ENCODE results near the gene HES4. TPM values are rescaled to one million over a fixed set of nuclear protein-coding genes. Genes with fewer than 3 reads are reported as not detected.

HES4 gene
- total RNA-seq, 3 donors from 2014 or later (not counting 1 experiment from before 2014, with no cell fraction given) = 15.4 to 35.5 (median 28.9) TPM

DNA sequence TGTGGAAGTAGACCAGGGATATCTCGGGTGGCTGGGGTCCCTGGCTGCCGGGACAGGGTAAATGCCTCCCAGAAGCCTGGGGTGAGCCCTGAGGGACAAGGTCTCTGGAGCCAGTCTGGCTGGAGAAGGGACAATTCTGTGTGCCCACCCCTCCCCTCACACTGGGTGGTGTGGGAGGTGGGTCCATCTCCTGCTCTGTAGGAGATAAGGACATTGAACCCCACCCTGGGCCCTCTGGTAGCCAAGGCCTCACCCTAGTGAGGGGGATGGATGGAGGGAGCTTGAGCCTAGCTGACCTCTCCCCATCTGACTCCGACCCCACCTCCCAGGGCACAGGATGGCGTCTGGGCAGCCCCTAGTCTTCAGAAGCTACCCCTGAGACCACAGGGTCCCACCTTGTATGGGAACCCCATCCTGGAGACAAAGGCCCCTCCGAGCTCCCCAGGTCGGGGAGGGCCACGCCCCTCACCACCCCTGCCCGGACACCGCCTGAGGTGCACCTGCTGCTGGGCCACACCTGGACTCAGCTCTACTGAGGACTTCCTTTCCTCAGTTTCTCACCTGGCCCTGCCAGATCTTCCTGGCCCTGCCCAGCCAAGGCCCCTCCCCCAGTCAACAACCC lies 24.4 kb upstream of the HES4 start:
- Histone ChIP-seq H3K27me3 (ENCODE audit: control insufficient read depth, insufficient read depth, low read length) (peaks cover 11% of the 10 kb centered on the region), H3K27ac (ENCODE audit: low read length) (no peak overlapping the region), H3K9me3 (ENCODE audit: control insufficient read depth, insufficient read depth, low read length) (no peaks in the 10 kb centered on the region), H3K4me3 (ENCODE audit: low read length) (no peak overlapping the region), H3K36me3 (ENCODE audit: control insufficient read depth, insufficient read depth, low read length) (no peaks in the 10 kb centered on the region), H3K4me1 (ENCODE audit: control insufficient read depth, insufficient read depth, low read length) (peaks cover 16% of the 10 kb centered on the region)
- Mint-ChIP-seq H3K27me3 (ENCODE audit: low read depth in 2 of 2) (peaks cover 0 to 9% of the 10 kb centered on the region in 2 donors), H3K4me3 (no peak overlapping the region), H3K9me3 (no peaks in the 10 kb centered on the region), H3K27ac (no peak overlapping the region), H3K4me1 (peaks cover 0 to 14% of the 10 kb centered on the region in 2 donors), H3K36me3 (no peaks in the 10 kb centered on the region)
- intact Hi-C loops (cut with micrococcal nuclease) = no loop called here
- ATAC-seq (no peak), DNase-seq (no peak)
- WGBS (ENCODE audit: insufficient coverage) = 89% methylated on average over 8 of the region's 9 CpGs
- TF ChIP-seq, protein P1, sequence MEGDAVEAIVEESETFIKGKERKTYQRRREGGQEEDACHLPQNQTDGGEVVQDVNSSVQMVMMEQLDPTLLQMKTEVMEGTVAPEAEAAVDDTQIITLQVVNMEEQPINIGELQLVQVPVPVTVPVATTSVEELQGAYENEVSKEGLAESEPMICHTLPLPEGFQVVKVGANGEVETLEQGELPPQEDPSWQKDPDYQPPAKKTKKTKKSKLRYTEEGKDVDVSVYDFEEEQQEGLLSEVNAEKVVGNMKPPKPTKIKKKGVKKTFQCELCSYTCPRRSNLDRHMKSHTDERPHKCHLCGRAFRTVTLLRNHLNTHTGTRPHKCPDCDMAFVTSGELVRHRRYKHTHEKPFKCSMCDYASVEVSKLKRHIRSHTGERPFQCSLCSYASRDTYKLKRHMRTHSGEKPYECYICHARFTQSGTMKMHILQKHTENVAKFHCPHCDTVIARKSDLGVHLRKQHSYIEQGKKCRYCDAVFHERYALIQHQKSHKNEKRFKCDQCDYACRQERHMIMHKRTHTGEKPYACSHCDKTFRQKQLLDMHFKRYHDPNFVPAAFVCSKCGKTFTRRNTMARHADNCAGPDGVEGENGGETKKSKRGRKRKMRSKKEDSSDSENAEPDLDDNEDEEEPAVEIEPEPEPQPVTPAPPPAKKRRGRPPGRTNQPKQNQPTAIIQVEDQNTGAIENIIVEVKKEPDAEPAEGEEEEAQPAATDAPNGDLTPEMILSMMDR (IDR thresholded peaks at IDR 0.05) = no peak

DNA sequence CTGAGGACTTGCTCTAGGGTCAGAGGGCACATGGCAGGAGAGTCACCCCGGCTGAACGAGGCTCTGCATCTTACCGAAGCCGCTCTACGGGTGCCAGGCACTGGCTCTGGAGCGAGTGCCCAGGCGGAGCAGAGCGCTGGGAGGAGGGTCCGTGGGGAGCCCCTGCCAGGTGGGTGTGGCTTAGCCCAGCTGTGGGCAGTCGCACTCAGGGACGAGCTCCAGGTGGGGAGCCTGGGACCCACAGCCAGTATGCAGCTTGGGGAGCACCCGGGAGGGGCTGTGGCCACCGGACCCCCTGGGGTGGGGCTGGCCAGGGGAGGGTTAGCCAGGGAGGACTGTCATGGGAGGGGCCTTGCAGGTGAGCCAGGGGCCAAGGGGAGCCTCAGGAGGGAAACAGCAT lies 23.8 kb upstream of the HES4 start:
- H3K4me1 ChIP-seq (ENCODE audit: control insufficient read depth, insufficient read depth, low read length) = peaks cover 22% of the 10 kb centered on the region
- H3K27me3 ChIP-seq (ENCODE audit: control insufficient read depth, insufficient read depth, low read length) = peaks cover 11% of the 10 kb centered on the region
- Mint-ChIP-seq H3K4me3 (no peak overlapping the region), H3K36me3 (no peaks in the 10 kb centered on the region), H3K27me3 (ENCODE audit: low read depth in 2 of 2) (peaks cover 0 to 9% of the 10 kb centered on the region in 2 donors), H3K27ac (no peak overlapping the region), H3K4me1 (peaks cover 0 to 14% of the 10 kb centered on the region in 2 donors), H3K9me3 (no peaks in the 10 kb centered on the region)
- H3K4me3 ChIP-seq (ENCODE audit: low read length) = no peak overlapping the region
- H3K36me3 ChIP-seq (ENCODE audit: control insufficient read depth, insufficient read depth, low read length) = no peaks in the 10 kb centered on the region
- no peak for DNase-seq
- no peak overlapping the region for H3K27ac ChIP-seq (ENCODE audit: low read length)
- H3K9me3 ChIP-seq (ENCODE audit: control insufficient read depth, insufficient read depth, low read length) = no peaks in the 10 kb centered on the region
- 76% methylated on average over 13 of the region's 13 CpGs for WGBS (ENCODE audit: insufficient coverage)
- ATAC-seq = no peak
- TF ChIP-seq, protein P1 (IDR thresholded peaks at IDR 0.05) = no peak
- intact Hi-C loops (cut with micrococcal nuclease) = no loop called here

DNA sequence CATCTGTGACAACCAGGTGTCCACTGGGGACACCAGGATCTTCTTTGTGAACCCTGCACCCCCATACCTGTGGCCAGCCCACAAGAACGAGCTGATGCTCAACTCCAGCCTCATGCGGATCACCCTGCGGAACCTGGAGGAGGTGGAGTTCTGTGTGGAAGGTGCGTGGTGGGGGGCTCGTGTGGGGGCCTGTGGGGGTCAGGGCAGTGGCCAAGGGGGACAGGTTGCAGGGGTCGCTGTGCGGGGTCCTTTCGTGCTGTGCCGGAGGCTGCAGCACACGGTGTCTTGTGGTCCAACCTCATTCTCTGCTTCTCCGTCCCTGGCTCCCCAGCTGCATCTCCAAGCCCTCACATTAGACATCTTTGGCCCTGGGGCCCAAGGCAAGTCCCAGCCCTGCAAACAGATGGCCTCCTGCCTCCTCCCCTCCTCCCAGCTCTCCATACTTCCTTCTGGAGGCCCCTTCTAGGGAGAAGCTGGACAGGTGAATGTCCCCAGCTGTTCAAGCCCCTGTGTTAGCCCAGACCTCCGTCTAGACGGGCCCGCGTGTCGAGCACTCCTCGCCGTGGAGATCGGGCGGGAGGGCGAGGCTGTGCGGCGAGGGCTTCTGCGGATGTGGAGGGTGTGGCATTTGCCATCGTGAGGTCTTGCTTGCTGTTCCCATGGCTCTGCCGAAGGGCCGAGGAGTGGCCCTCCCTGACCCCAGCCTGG lies 22.6 kb upstream of the HES4 start:
- intact Hi-C loops (cut with micrococcal nuclease) = no loop called here
- no peaks in the 10 kb centered on the region for H3K36me3 Mint-ChIP-seq
- TF ChIP-seq, protein P1 (IDR thresholded peaks at IDR 0.05) = no peak
- Histone ChIP-seq H3K4me1 (ENCODE audit: control insufficient read depth, insufficient read depth, low read length) (peaks cover 24% of the 10 kb centered on the region), H3K27me3 (ENCODE audit: control insufficient read depth, insufficient read depth, low read length) (peaks cover 11% of the 10 kb centered on the region), H3K27ac (ENCODE audit: low read length) (no peak overlapping the region), H3K4me3 (ENCODE audit: low read length) (no peak overlapping the region), H3K36me3 (ENCODE audit: control insufficient read depth, insufficient read depth, low read length) (no peaks in the 10 kb centered on the region), H3K9me3 (ENCODE audit: control insufficient read depth, insufficient read depth, low read length) (no peaks in the 10 kb centered on the region)
- no peak overlapping the region for H3K4me3 Mint-ChIP-seq
- WGBS (ENCODE audit: insufficient coverage) = 65% methylated on average over 27 of the region's 27 CpGs
- peaks cover 0 to 14% of the 10 kb centered on the region in 2 donors for H3K4me1 Mint-ChIP-seq
- no peak overlapping the region for H3K27ac Mint-ChIP-seq
- DNase-seq (no peak), ATAC-seq (no peak)
- H3K9me3 Mint-ChIP-seq = no peaks in the 10 kb centered on the region
- H3K27me3 Mint-ChIP-seq (ENCODE audit: low read depth in 2 of 2) = peaks cover 0 to 9% of the 10 kb centered on the region in 2 donors

All from natural killer cell (primary cell).